ENCODE measurements around the gene PGBD1. TPM values are rescaled to one million over a fixed set of nuclear protein-coding genes. Genes with fewer than 3 reads are reported as not detected.

Gene PGBD1
- total RNA-seq, 1 donor from 2014 or later, result 7.9 TPM

GRCh38 chr6:28349344-28349891 is 68.0 kb downstream of the PGBD1 start:
- Mint-ChIP-seq H3K9me3 (ENCODE audit: unreplicated experiment) (no peaks in the 10 kb centered on the region), H3K36me3 (ENCODE audit: low read depth, unreplicated experiment) (no peaks in the 10 kb centered on the region), H3K4me1 (ENCODE audit: low read depth, unreplicated experiment) (peaks cover 4% of the 10 kb centered on the region), H3K4me3 (ENCODE audit: unreplicated experiment) (peak overlapping the region; percentile 99), H3K27me3 (ENCODE audit: low read depth, unreplicated experiment) (peaks cover 13% of the 10 kb centered on the region), H3K27ac (ENCODE audit: unreplicated experiment) (peak overlapping the region; percentile 67)
- no peaks in the 10 kb centered on the region for H4K20me1 ChIP-seq (ENCODE audit: insufficient read depth, low read length)
- H3K9me3 ChIP-seq (ENCODE audit: insufficient read depth, low read depth, low read length), result no peaks in the 10 kb centered on the region
- H3K27ac ChIP-seq (ENCODE audit: low read depth, low read length), result peak overlapping the region; percentile 48
- H3K79me2 ChIP-seq (ENCODE audit: insufficient read depth, low read length), result peaks cover 40% of the 10 kb centered on the region
- peak overlapping the region; percentile 80 for H2AFZ ChIP-seq (ENCODE audit: low read depth, low read length)
- DNase-seq (ENCODE audit: low read depth), result no peak
- no peaks in the 10 kb centered on the region for H3K4me1 ChIP-seq (ENCODE audit: insufficient read depth, low read length)
- peaks cover 7% of the 10 kb centered on the region for H3K27me3 ChIP-seq (ENCODE audit: insufficient read depth, low read length)
- no peak for FAIRE-seq
- peak overlapping the region; percentile 87 for H3K9ac ChIP-seq (ENCODE audit: low read length)
- H3K4me3 ChIP-seq (ENCODE audit: insufficient read depth, low read depth, low read length), result peak overlapping the region; percentile 88
- peak overlapping the region; percentile 88 for H3K4me2 ChIP-seq (ENCODE audit: low read length)
- TF ChIP-seq, protein P1, sequence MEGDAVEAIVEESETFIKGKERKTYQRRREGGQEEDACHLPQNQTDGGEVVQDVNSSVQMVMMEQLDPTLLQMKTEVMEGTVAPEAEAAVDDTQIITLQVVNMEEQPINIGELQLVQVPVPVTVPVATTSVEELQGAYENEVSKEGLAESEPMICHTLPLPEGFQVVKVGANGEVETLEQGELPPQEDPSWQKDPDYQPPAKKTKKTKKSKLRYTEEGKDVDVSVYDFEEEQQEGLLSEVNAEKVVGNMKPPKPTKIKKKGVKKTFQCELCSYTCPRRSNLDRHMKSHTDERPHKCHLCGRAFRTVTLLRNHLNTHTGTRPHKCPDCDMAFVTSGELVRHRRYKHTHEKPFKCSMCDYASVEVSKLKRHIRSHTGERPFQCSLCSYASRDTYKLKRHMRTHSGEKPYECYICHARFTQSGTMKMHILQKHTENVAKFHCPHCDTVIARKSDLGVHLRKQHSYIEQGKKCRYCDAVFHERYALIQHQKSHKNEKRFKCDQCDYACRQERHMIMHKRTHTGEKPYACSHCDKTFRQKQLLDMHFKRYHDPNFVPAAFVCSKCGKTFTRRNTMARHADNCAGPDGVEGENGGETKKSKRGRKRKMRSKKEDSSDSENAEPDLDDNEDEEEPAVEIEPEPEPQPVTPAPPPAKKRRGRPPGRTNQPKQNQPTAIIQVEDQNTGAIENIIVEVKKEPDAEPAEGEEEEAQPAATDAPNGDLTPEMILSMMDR (IDR thresholded peaks at IDR 0.05; ENCODE audit: insufficient read depth, low read depth, low read length), result no peak
- TF ChIP-seq EZH2 (IDR thresholded peaks at IDR 0.05; ENCODE audit: insufficient read depth, low read length), result no peak
- no peaks in the 10 kb centered on the region for H3K36me3 ChIP-seq (ENCODE audit: insufficient read depth, low read length)

DNA sequence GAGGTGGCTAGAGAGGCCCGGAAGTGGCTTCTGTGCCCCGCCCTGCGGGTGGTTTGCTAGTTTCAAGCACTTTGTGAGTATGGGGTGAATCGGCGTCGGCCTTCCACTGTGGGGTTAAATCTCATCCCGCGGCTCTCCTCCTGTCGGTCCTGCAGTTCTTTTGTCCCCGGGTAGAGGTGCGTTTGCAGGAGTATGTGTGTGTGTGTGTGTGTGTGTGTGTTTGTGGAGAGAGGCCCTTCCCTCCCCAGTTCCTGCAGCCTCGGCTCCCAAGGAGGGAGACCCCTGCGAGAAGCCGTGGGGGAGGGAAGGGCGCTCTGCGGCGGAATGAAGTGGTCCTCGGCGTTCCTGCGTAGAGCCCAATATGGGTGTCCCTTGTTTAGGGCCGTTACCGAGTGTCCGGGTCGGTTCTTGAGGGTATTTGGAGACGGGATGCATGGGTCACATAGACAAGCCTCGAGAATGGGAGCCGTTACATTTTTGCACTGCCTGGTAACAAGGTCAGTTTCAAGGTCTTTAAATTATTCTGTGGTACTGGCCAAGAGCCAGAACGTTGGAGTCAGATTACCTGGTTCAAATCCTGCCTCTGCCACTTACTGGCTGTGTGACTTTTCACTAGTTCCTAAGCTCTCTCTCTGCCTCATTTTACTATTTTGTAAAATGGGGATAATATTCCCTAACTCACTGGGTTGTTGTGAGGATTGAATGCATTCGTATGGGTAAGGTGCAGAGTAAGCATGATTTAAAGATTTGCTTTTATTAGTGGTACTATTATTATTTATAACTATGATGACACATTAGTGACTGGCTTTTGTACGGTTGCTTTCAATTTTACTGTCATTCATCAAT is 68.7 kb downstream of the PGBD1 start, which contains the start of gene ZKSCAN3:
Gene ZKSCAN3 (plus strand): TSS at position 56 of the 846 bp plus-strand sequence. CDS start 9,640 bp downstream, outside the sequence.
- FAIRE-seq (no peak), DNase-seq (ENCODE audit: low read depth) (peak; percentile 70)
- Histone ChIP-seq H3K27me3 (ENCODE audit: insufficient read depth, low read length) (peaks cover 7% of the 10 kb centered on the region), H3K4me3 (ENCODE audit: insufficient read depth, low read depth, low read length) (peak within 1 kb of the TSS; percentile 88), H2AFZ (ENCODE audit: low read depth, low read length) (peak within 1 kb of the TSS; percentile 80), H3K4me2 (ENCODE audit: low read length) (peak within 1 kb of the TSS; percentile 88), H3K9me3 (ENCODE audit: insufficient read depth, low read depth, low read length) (no peaks in the 10 kb centered on the region), H3K79me2 (ENCODE audit: insufficient read depth, low read length) (peaks cover 47% of the 10 kb centered on the region), H3K36me3 (ENCODE audit: insufficient read depth, low read length) (no peaks in the 10 kb centered on the region), H3K9ac (ENCODE audit: low read length) (peak within 1 kb of the TSS; percentile 87), H3K27ac (ENCODE audit: low read depth, low read length) (peak within 1 kb of the TSS; percentile 48), H3K4me1 (ENCODE audit: insufficient read depth, low read length) (peaks cover under 1% of the 10 kb centered on the region), H4K20me1 (ENCODE audit: insufficient read depth, low read length) (no peaks in the 10 kb centered on the region)
- no peaks in the 10 kb centered on the region for H3K9me3 Mint-ChIP-seq (ENCODE audit: unreplicated experiment)
- H3K4me3 Mint-ChIP-seq (ENCODE audit: unreplicated experiment), result peak within 1 kb of the TSS; percentile 99
- peaks cover 4% of the 10 kb centered on the region for H3K4me1 Mint-ChIP-seq (ENCODE audit: low read depth, unreplicated experiment)
- H3K27me3 Mint-ChIP-seq (ENCODE audit: low read depth, unreplicated experiment), result peaks cover 12% of the 10 kb centered on the region
- TF ChIP-seq, protein P1 (IDR thresholded peaks at IDR 0.05; ENCODE audit: insufficient read depth, low read depth, low read length), result no peak
- TF ChIP-seq EZH2 (IDR thresholded peaks at IDR 0.05; ENCODE audit: insufficient read depth, low read length), result no peak
- no peaks in the 10 kb centered on the region for H3K36me3 Mint-ChIP-seq (ENCODE audit: low read depth, unreplicated experiment)
- H3K27ac Mint-ChIP-seq (ENCODE audit: unreplicated experiment), result peak within 1 kb of the TSS; percentile 67
